SK-N-SH treated with all-trans-retinoic acid at 6 μM for 48 hours (cell line): ENCODE results near the gene DGKE.

ENCODE experiments used
- ATAC-seq: fragments of 200-7000 bp; cut with Tn5 transposase; 3 replicates; pipeline ENCODE4 v1.9.1; 2020; ENCODE audit warnings: mild to moderate bottlenecking, moderate library complexity
- ARNTL ChIP-seq: fragments of 450-650 bp; formaldehyde crosslinking; IDR thresholded peaks from 2 replicates; pipeline ENCODE4 v1.5.0; 2020; ENCODE audit warnings: low read depth, mild to moderate bottlenecking, moderate library complexity, borderline replicate concordance
- BACH2 ChIP-seq: fragments of 250-450 bp; sonication (Bioruptor Pico); IDR thresholded peaks from 2 replicates; pipeline ENCODE4 v1.9.0; 2021; ENCODE audit warnings: mild to moderate bottlenecking, borderline replicate concordance
- CREB5 ChIP-seq: fragments of 250-450 bp; sonication (Bioruptor Pico); IDR thresholded peaks from 2 replicates; pipeline ENCODE4 v1.5.1; 2020; ENCODE audit warnings: low read depth, mild to moderate bottlenecking, moderate library complexity
- CSRNP3 ChIP-seq: fragments of 250-450 bp; sonication (Bioruptor Pico); IDR thresholded peaks from 2 replicates; pipeline ENCODE4 v1.5.1; 2021; ENCODE audit warnings: mild to moderate bottlenecking, moderate library complexity
- GLIS3 ChIP-seq: fragments of 250-450 bp; sonication (Bioruptor Pico); IDR thresholded peaks from 2 replicates; pipeline ENCODE4 v1.5.0; 2020; ENCODE audit warnings: mild to moderate bottlenecking, moderate library complexity
- ISL1 ChIP-seq: fragments of 250-450 bp; sonication (Bioruptor Pico); IDR thresholded peaks from 2 replicates; pipeline ENCODE4 v2.1.2; 2022; ENCODE audit warnings: mild to moderate bottlenecking, moderate library complexity
- OSR1 ChIP-seq: fragments of 250-450 bp; sonication (Bioruptor Pico); IDR thresholded peaks from 2 replicates; pipeline ENCODE4 v1.8.0; 2022; ENCODE audit warnings: moderate library complexity, mild to moderate bottlenecking, inconsistent platforms
- PATZ1 ChIP-seq: fragments of 250-450 bp; sonication (Bioruptor Pico); IDR thresholded peaks from 2 replicates; pipeline ENCODE4 v1.8.0; 2020; ENCODE audit warnings: mild to moderate bottlenecking, moderate library complexity, borderline replicate concordance
- POU6F1 ChIP-seq: fragments of 250-450 bp; sonication (Bioruptor Pico); IDR thresholded peaks from 2 replicates; pipeline ENCODE4 v1.8.0; 2021; ENCODE audit warnings: low read depth, mild to moderate bottlenecking, moderate library complexity, borderline replicate concordance
- PPARA ChIP-seq: fragments of 250-450 bp; sonication (Bioruptor Pico); IDR thresholded peaks from 2 replicates; pipeline ENCODE4 v1.5.0; 2020; ENCODE audit warnings: mild to moderate bottlenecking, borderline replicate concordance
- RARB ChIP-seq: fragments of 250-450 bp; sonication (Bioruptor Pico); IDR thresholded peaks from 2 replicates; pipeline ENCODE4 v1.8.0; 2021; ENCODE audit warnings: mild to moderate bottlenecking, moderate library complexity
- SNAI2 ChIP-seq: fragments of 250-450 bp; sonication (Bioruptor Pico); IDR thresholded peaks from 2 replicates; pipeline ENCODE4 v1.5.0; 2020; ENCODE audit warnings: mild to moderate bottlenecking, moderate library complexity
- TOX ChIP-seq: fragments of 250-450 bp; sonication (Bioruptor Pico); IDR thresholded peaks from 2 replicates; pipeline ENCODE4 v1.8.0; 2021; ENCODE audit warnings: mild to moderate bottlenecking, moderate library complexity, borderline replicate concordance
- TSHZ2 ChIP-seq: fragments of 250-450 bp; sonication (Bioruptor Pico); IDR thresholded peaks from 2 replicates; pipeline ENCODE4 v1.5.0; 2020; ENCODE audit warnings: mild to moderate bottlenecking, moderate library complexity
- ZC3H10 ChIP-seq: fragments of 250-450 bp; sonication (Bioruptor Pico); IDR thresholded peaks from 2 replicates; pipeline ENCODE4 v1.5.1; 2021; ENCODE audit warnings: mild to moderate bottlenecking, moderate library complexity
- ZFP30 ChIP-seq: fragments of 450-650 bp; formaldehyde crosslinking; IDR thresholded peaks from 2 replicates; pipeline ENCODE4 v1.5.0; 2022; ENCODE audit warnings: mild to moderate bottlenecking, moderate library complexity
- ZNF70 ChIP-seq: fragments of 450-650 bp; formaldehyde crosslinking; IDR thresholded peaks from 2 replicates; pipeline ENCODE4 v1.5.0; 2020; ENCODE audit warnings: mild to moderate bottlenecking, moderate library complexity
- ZNF8 ChIP-seq: fragments of 450-650 bp; formaldehyde crosslinking; IDR thresholded peaks from 2 replicates; pipeline ENCODE4 v1.5.0; 2020; ENCODE audit warnings: mild to moderate bottlenecking, moderate library complexity

Gene DGKE

GRCh38 chr17:56910509-56911235 lies 76.7 kb downstream of the DGKE start:
- no peak for ATAC-seq

GRCh38 chr17:56912105-56912999 lies 78.4 kb downstream of the DGKE start:
- no peak for ATAC-seq
- TF ChIP-seq GLIS3 (CRISPR knock-in tag), result no peak
- TF ChIP-seq SNAI2 (CRISPR knock-in tag), result no peak
- TF ChIP-seq CREB5 (CRISPR knock-in tag), result no peak
- no peak for TF ChIP-seq RARB (CRISPR knock-in tag)
- no peak for TF ChIP-seq OSR1 (CRISPR knock-in tag)
- TF ChIP-seq ISL1 (CRISPR knock-in tag), result no peak
- no peak for TF ChIP-seq BACH2
- TF ChIP-seq ZFP30, result no peak
- TF ChIP-seq POU6F1 (CRISPR knock-in tag), result no peak
- TF ChIP-seq ARNTL, result no peak

More at GRCh38 chr17:56910509-56911235, 76.7 kb downstream of the DGKE start:
- no peak for TF ChIP-seq TOX (CRISPR knock-in tag)

GRCh38 chr17:56913000-56913311 lies 79.0 kb downstream of the DGKE start:
- no peak for TF ChIP-seq RARB (CRISPR knock-in tag)
- TF ChIP-seq OSR1 (CRISPR knock-in tag), result no peak
- no peak for TF ChIP-seq CSRNP3
- no peak for TF ChIP-seq ZNF70 (CRISPR knock-in tag)
- TF ChIP-seq BACH2, result no peak
- no peak for TF ChIP-seq PATZ1 (CRISPR knock-in tag)
- TF ChIP-seq SNAI2 (CRISPR knock-in tag), result no peak
- TF ChIP-seq POU6F1 (CRISPR knock-in tag), result no peak
- TF ChIP-seq GLIS3 (CRISPR knock-in tag), result no peak
- TF ChIP-seq TSHZ2, result no peak
- TF ChIP-seq ZFP30, result no peak
- no peak for TF ChIP-seq TOX (CRISPR knock-in tag)
- no peak for TF ChIP-seq PPARA (CRISPR knock-in tag)
- TF ChIP-seq ISL1 (CRISPR knock-in tag), result no peak
- TF ChIP-seq ZNF8 (CRISPR knock-in tag), result no peak
- no peak for TF ChIP-seq ZC3H10 (CRISPR knock-in tag)
- TF ChIP-seq CREB5 (CRISPR knock-in tag), result no peak
- ATAC-seq, result no peak
